ENCODE data around the gene NRN1L.
A peak's percentile ranks its signal among the peaks of the same experiment; 100 is the strongest.

The NRN1L gene

GRCh38 chr16:67922221-67922620 is 37.5 kb downstream of the NRN1L start:
- DNase-seq: no peak

- no peak for DNase-seq
Observed at GRCh38 chr16:67922740-67923139, 38.1 kb downstream of the NRN1L start.

- DNase-seq: no peak
Observed at GRCh38 chr16:67923414-67924116, 38.9 kb downstream of the NRN1L start.

GRCh38 chr16:67924140-67924906 is 39.6 kb downstream of the NRN1L start:
- no peak for DNase-seq

- no peak for DNase-seq
Observed at GRCh38 chr16:67926181-67926750, 41.6 kb downstream of the NRN1L start.

GRCh38 chr16:67927131-67927941 is 42.7 kb downstream of the NRN1L start:
- DNase-seq: no peak

- DNase-seq: no peak
Observed at GRCh38 chr16:67928147-67928546, 43.5 kb downstream of the NRN1L start.

- DNase-seq: peak; percentile 69
Observed at GRCh38 chr16:67928561-67929364, 44.1 kb downstream of the NRN1L start.

GRCh38 chr16:67930191-67930590 is 45.5 kb downstream of the NRN1L start:
- no peak for DNase-seq

- DNase-seq: no peak
Observed at GRCh38 chr16:67930678-67931211, 46.1 kb downstream of the NRN1L start.

GRCh38 chr16:67931712-67932461 is 47.2 kb downstream of the NRN1L start, which contains the start of gene CTRL:
CTRL (minus strand) TSS chr16:67931862; CDS start chr16:67931852, 10 bp downstream.
- DNase-seq: no peak

- DNase-seq: no peak
Observed at GRCh38 chr16:67932462-67932840, 47.8 kb downstream of the NRN1L start.

- no peak for DNase-seq
Observed at GRCh38 chr16:67933805-67934204, 49.1 kb downstream of the NRN1L start.

GRCh38 chr16:67934306-67935100 is 49.8 kb downstream of the NRN1L start:
- no peak for DNase-seq

- no peak for DNase-seq
Observed at GRCh38 chr16:67935101-67935401, 50.4 kb downstream of the NRN1L start.

- DNase-seq: peak; percentile 91
Observed at GRCh38 chr16:67935402-67936123, 50.9 kb downstream of the NRN1L start.

Data from activated T-cell treated with anti-CD3 and anti-CD28 coated beads for 4 hours (primary cell).